Osteocyte (in vitro differentiated cells): ENCODE data around the gene NUCB2. TPM values are rescaled to one million over a fixed set of nuclear protein-coding genes. Genes with fewer than 3 reads are reported as not detected.

Experiments
- DNase-seq: peaks from one replicate; pipeline ENCODE4 v3.0.0; 2021; ENCODE audit warnings: mixed read lengths; ENCODE audit not compliant: unreplicated experiment; ENCODE audit errors: extremely low spot score
- H3K27ac Mint-ChIP-seq: one replicate; pipeline ENCODE4 v1.8.0; 2021; ENCODE audit warnings: mild to moderate bottlenecking, mixed read lengths; ENCODE audit not compliant: unreplicated experiment
- H3K27me3 Mint-ChIP-seq: one replicate; pipeline ENCODE4 v1.8.0; 2021; ENCODE audit warnings: mixed read lengths; ENCODE audit not compliant: unreplicated experiment
- H3K36me3 Mint-ChIP-seq: one replicate; pipeline ENCODE4 v1.8.0; 2021; ENCODE audit warnings: mixed read lengths; ENCODE audit not compliant: unreplicated experiment
- H3K4me1 Mint-ChIP-seq: one replicate; pipeline ENCODE4 v1.8.0; 2021; ENCODE audit warnings: mixed read lengths; ENCODE audit not compliant: unreplicated experiment
- H3K4me3 Mint-ChIP-seq: one replicate; pipeline ENCODE4 v1.8.0; 2021; ENCODE audit warnings: mild to moderate bottlenecking, moderate library complexity, mixed read lengths; ENCODE audit not compliant: unreplicated experiment
- H3K9me3 Mint-ChIP-seq: one replicate; pipeline ENCODE4 v1.8.0; 2021; ENCODE audit warnings: mixed read lengths; ENCODE audit not compliant: unreplicated experiment
- total RNA-seq: library from RNA; stranded (reverse); gene quantifications from 2 replicates; pipeline ENCODE4 v1.2.1, GENCODE V29; 2021
- TF ChIP-seq, protein P1 (sequence below): fragments of 200-600 bp; sonication (generic); IDR thresholded peaks from 2 replicates; pipeline ENCODE4 v1.5.0; 2021; ENCODE audit warnings: antibody characterized with exemption, mild to moderate bottlenecking, moderate library complexity

NUCB2 gene
- total RNA-seq, 1 donor from 2014 or later, result 78.8 TPM

- Mint-ChIP-seq H3K27ac (peak overlapping the region; percentile 83), H3K9me3 (no peaks in the 10 kb centered on the region), H3K4me3 (peak overlapping the region; percentile 87), H3K36me3 (peaks cover 13% of the 10 kb centered on the region), H3K4me1 (peaks cover 22% of the 10 kb centered on the region), H3K27me3 (no peaks in the 10 kb centered on the region)
- no peak for DNase-seq
- TF ChIP-seq, protein P1, sequence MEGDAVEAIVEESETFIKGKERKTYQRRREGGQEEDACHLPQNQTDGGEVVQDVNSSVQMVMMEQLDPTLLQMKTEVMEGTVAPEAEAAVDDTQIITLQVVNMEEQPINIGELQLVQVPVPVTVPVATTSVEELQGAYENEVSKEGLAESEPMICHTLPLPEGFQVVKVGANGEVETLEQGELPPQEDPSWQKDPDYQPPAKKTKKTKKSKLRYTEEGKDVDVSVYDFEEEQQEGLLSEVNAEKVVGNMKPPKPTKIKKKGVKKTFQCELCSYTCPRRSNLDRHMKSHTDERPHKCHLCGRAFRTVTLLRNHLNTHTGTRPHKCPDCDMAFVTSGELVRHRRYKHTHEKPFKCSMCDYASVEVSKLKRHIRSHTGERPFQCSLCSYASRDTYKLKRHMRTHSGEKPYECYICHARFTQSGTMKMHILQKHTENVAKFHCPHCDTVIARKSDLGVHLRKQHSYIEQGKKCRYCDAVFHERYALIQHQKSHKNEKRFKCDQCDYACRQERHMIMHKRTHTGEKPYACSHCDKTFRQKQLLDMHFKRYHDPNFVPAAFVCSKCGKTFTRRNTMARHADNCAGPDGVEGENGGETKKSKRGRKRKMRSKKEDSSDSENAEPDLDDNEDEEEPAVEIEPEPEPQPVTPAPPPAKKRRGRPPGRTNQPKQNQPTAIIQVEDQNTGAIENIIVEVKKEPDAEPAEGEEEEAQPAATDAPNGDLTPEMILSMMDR, result peak; percentile 70
Measured at GRCh38 chr11:17354601-17354991, 78.1 kb downstream of the NUCB2 start.

DNA sequence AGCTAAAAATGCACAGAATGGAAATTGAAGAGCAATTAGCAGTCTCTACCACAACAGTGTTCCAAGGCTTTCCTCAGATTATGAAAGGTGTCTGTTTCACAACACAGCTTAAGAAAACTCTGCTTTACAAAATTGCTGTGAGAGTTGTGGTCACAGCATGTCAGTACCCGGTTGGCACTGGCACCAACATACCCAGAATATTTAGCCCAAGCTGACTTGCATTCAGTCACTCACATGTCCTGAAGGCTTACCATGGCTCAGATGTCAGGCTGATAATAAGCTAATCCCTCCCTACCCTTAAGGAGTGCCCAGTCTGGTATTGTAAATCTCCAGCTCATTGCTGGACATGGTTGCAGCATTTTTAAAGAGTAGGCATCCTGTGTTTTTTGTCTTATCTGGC lies 90.0 kb downstream of the NUCB2 start:
- Mint-ChIP-seq H3K27me3 (no peaks in the 10 kb centered on the region), H3K27ac (no peak overlapping the region), H3K4me1 (no peaks in the 10 kb centered on the region), H3K4me3 (no peak overlapping the region), H3K9me3 (peaks cover 24% of the 10 kb centered on the region), H3K36me3 (peaks cover 65% of the 10 kb centered on the region)
- TF ChIP-seq, protein P1, result no peak
- peak; percentile 7 for DNase-seq

DNA sequence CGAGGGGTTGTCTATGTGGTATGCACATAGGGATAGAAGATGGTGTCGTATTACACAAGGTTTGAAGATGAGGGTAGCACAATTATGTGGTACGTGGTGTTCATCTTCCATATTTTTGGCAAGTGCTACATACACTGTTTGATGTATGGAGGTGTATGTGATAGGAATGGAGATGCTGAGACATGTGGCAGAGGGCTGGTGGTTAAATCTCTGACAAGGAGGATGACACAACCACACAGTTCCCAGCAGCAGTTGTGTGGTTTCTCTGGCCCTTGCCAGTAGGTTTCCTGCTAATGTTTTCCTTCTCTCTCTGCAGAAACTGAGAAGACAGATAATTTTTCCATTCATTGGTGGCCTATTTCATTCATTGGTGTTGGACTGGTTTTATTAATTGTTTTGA lies 92.0 kb downstream of the NUCB2 start:
- H3K9me3 Mint-ChIP-seq, result peaks cover 39% of the 10 kb centered on the region
- TF ChIP-seq, protein P1, result no peak
- H3K36me3 Mint-ChIP-seq, result peaks cover 72% of the 10 kb centered on the region
- DNase-seq, result peak; percentile 5
- H3K27me3 Mint-ChIP-seq, result no peaks in the 10 kb centered on the region
- H3K4me1 Mint-ChIP-seq, result no peaks in the 10 kb centered on the region
- H3K4me3 Mint-ChIP-seq, result no peak overlapping the region
- no peak overlapping the region for H3K27ac Mint-ChIP-seq

- no peak overlapping the region for H3K4me3 Mint-ChIP-seq
- no peaks in the 10 kb centered on the region for H3K27me3 Mint-ChIP-seq
- H3K4me1 Mint-ChIP-seq, result no peaks in the 10 kb centered on the region
- H3K27ac Mint-ChIP-seq, result no peak overlapping the region
- peaks cover 73% of the 10 kb centered on the region for H3K36me3 Mint-ChIP-seq
- peaks cover 39% of the 10 kb centered on the region for H3K9me3 Mint-ChIP-seq
- no peak for DNase-seq
- TF ChIP-seq, protein P1, result no peak
Measured at GRCh38 chr11:17369094-17369493, 92.6 kb downstream of the NUCB2 start.

DNA sequence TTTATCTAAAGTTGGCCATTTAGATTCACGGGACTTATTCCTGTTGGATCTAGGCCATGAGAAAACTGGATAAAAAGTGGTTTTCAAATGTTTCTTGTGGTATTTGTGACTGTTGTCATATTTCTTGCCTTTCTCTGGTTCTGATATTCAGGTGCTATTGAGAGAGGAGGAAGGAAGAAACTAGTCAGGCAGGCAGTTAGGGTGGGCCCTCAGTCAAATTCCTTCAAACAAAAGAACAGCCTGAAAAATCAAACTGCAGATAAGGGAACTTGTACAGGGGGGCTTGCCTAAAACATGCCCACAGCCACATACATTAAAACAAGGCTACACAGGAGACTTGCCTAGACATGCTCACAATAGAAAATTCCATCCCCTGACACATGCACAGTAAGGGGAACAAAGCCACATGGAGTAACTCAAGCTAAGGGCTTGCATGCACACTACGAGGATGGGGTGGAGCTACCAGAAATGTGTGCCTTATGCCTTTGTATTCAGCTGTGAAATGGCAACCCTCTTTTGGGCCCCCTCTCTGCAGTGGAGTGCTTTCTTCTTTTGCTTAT lies 93.2 kb downstream of the NUCB2 start:
- H3K27ac Mint-ChIP-seq, result no peak overlapping the region
- H3K27me3 Mint-ChIP-seq, result no peaks in the 10 kb centered on the region
- TF ChIP-seq, protein P1, result no peak
- H3K9me3 Mint-ChIP-seq, result peaks cover 43% of the 10 kb centered on the region
- H3K36me3 Mint-ChIP-seq, result peaks cover 77% of the 10 kb centered on the region
- DNase-seq, result peak; percentile 1
- H3K4me1 Mint-ChIP-seq, result no peaks in the 10 kb centered on the region
- no peak overlapping the region for H3K4me3 Mint-ChIP-seq
